SK-N-SH treated with all-trans-retinoic acid at 6 μM for 48 hours (cell line): ENCODE results near the gene DSTYK.

ENCODE experiments used
- ATAC-seq: fragments of 200-7000 bp; cut with Tn5 transposase; 3 replicates; pipeline ENCODE4 v1.9.1; 2020; ENCODE audit warnings: mild to moderate bottlenecking, moderate library complexity
- ARNTL ChIP-seq: fragments of 450-650 bp; formaldehyde crosslinking; IDR thresholded peaks from 2 replicates; pipeline ENCODE4 v1.5.0; 2020; ENCODE audit warnings: low read depth, mild to moderate bottlenecking, moderate library complexity, borderline replicate concordance
- BACH2 ChIP-seq: fragments of 250-450 bp; sonication (Bioruptor Pico); IDR thresholded peaks from 2 replicates; pipeline ENCODE4 v1.9.0; 2021; ENCODE audit warnings: mild to moderate bottlenecking, borderline replicate concordance
- CSDC2 ChIP-seq: fragments of 250-450 bp; sonication (Bioruptor Pico); IDR thresholded peaks from 2 replicates; pipeline ENCODE4 v1.5.0; 2020; ENCODE audit warnings: mild to moderate bottlenecking, moderate library complexity
- ESRRG ChIP-seq: fragments of 250-450 bp; sonication (Bioruptor Pico); IDR thresholded peaks from 2 replicates; pipeline ENCODE4 v1.6.1; 2021; ENCODE audit warnings: mild to moderate bottlenecking
- GLIS3 ChIP-seq: fragments of 250-450 bp; sonication (Bioruptor Pico); IDR thresholded peaks from 2 replicates; pipeline ENCODE4 v1.5.0; 2020; ENCODE audit warnings: mild to moderate bottlenecking, moderate library complexity
- ISL1 ChIP-seq: fragments of 250-450 bp; sonication (Bioruptor Pico); IDR thresholded peaks from 2 replicates; pipeline ENCODE4 v2.1.2; 2022; ENCODE audit warnings: mild to moderate bottlenecking, moderate library complexity
- OSR1 ChIP-seq: fragments of 250-450 bp; sonication (Bioruptor Pico); IDR thresholded peaks from 2 replicates; pipeline ENCODE4 v1.8.0; 2022; ENCODE audit warnings: moderate library complexity, mild to moderate bottlenecking, inconsistent platforms
- PPARA ChIP-seq: fragments of 250-450 bp; sonication (Bioruptor Pico); IDR thresholded peaks from 2 replicates; pipeline ENCODE4 v1.5.0; 2020; ENCODE audit warnings: mild to moderate bottlenecking, borderline replicate concordance
- RARB ChIP-seq: fragments of 250-450 bp; sonication (Bioruptor Pico); IDR thresholded peaks from 2 replicates; pipeline ENCODE4 v1.8.0; 2021; ENCODE audit warnings: mild to moderate bottlenecking, moderate library complexity
- SNAI2 ChIP-seq: fragments of 250-450 bp; sonication (Bioruptor Pico); IDR thresholded peaks from 2 replicates; pipeline ENCODE4 v1.5.0; 2020; ENCODE audit warnings: mild to moderate bottlenecking, moderate library complexity
- TCF4 ChIP-seq: fragments of 250-450 bp; sonication (Bioruptor Pico); IDR thresholded peaks from 2 replicates; pipeline ENCODE4 v1.8.0; 2021; ENCODE audit warnings: mild to moderate bottlenecking, moderate library complexity, borderline replicate concordance
- TOX ChIP-seq: fragments of 250-450 bp; sonication (Bioruptor Pico); IDR thresholded peaks from 2 replicates; pipeline ENCODE4 v1.8.0; 2021; ENCODE audit warnings: mild to moderate bottlenecking, moderate library complexity, borderline replicate concordance
- ZC3H10 ChIP-seq: fragments of 250-450 bp; sonication (Bioruptor Pico); IDR thresholded peaks from 2 replicates; pipeline ENCODE4 v1.5.1; 2021; ENCODE audit warnings: mild to moderate bottlenecking, moderate library complexity
- ZNF565 ChIP-seq: fragments of 450-650 bp; formaldehyde crosslinking; conservative IDR thresholded peaks from 2 replicates; pipeline ENCODE4 v1.5.0; 2020; ENCODE audit warnings: low read depth, mild to moderate bottlenecking, moderate library complexity
- ZNF70 ChIP-seq: fragments of 450-650 bp; formaldehyde crosslinking; IDR thresholded peaks from 2 replicates; pipeline ENCODE4 v1.5.0; 2020; ENCODE audit warnings: mild to moderate bottlenecking, moderate library complexity
- ZNF8 ChIP-seq: fragments of 450-650 bp; formaldehyde crosslinking; IDR thresholded peaks from 2 replicates; pipeline ENCODE4 v1.5.0; 2020; ENCODE audit warnings: mild to moderate bottlenecking, moderate library complexity
- TF ChIP-seq, protein P1 (sequence below): fragments of 250-450 bp; sonication (Bioruptor Pico); IDR thresholded peaks from 2 replicates; pipeline ENCODE4 v1.8.0; 2021; ENCODE audit warnings: low read depth, mild to moderate bottlenecking, moderate library complexity, borderline replicate concordance
- TF ChIP-seq, protein P2 (sequence below): fragments of 250-450 bp; sonication (Bioruptor Pico); IDR thresholded peaks from 2 replicates; pipeline ENCODE4 v1.8.0; 2020; ENCODE audit warnings: mild to moderate bottlenecking, moderate library complexity, borderline replicate concordance
- TF ChIP-seq, protein P3 (sequence below): fragments of 250-450 bp; sonication (Bioruptor Pico); IDR thresholded peaks from 2 replicates; pipeline ENCODE4 v1.5.1; 2021; ENCODE audit warnings: mild to moderate bottlenecking, moderate library complexity

DSTYK gene

DNA sequence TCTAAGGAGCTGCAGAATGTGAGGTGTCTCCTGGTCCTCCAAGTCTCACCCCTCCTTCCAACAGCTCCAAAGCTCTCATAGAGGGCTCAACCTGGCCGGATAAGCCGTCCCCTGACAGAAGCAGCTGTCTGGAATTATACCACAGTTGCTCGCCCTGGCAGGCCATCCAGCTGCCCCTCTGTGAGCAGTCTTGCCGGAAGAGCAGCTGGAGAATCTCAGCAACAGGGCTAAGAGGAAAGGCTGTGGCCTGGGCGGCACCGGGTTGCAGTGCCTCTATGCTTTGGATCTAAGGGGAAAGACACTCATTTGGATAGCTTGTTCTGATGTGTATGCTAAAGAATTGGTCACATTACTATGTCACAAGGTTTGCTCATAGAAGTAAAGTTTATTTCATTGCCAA is 28.6 kb upstream of the DSTYK start:
- no peak for ATAC-seq

DNA sequence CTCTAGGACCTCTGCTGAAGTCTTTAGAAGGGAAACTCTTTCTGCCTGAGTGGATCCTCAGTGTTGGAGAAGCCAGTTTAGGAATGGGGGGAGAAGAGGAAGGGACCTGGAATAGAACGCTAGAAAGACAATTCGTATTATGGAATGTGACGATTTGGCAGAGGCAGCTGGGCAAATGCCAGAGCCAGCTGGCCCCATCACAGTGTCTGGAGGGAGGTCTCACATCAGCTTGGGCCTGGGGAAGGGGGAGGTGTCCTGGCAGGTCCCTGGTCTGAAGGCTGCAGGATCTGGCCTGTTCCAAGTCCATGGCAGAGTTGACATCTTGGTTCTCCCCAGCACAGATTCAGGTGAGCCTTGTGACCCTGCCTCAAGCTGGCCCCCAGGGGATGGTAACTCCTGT is 27.6 kb upstream of the DSTYK start:
- TF ChIP-seq PPARA (CRISPR knock-in tag), result no peak
- TF ChIP-seq, protein P1, sequence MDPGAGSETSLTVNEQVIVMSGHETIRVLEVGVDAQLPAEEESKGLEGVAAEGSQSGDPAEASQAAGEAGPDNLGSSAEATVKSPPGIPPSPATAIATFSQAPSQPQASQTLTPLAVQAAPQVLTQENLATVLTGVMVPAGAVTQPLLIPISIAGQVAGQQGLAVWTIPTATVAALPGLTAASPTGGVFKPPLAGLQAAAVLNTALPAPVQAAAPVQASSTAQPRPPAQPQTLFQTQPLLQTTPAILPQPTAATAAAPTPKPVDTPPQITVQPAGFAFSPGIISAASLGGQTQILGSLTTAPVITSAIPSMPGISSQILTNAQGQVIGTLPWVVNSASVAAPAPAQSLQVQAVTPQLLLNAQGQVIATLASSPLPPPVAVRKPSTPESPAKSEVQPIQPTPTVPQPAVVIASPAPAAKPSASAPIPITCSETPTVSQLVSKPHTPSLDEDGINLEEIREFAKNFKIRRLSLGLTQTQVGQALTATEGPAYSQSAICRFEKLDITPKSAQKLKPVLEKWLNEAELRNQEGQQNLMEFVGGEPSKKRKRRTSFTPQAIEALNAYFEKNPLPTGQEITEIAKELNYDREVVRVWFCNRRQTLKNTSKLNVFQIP (CRISPR knock-in tag), result no peak
- TF ChIP-seq ZNF70, result no peak
- TF ChIP-seq ARNTL, result no peak
- ATAC-seq, result no peak

More for the DNA sequence above, 28.6 kb upstream of the DSTYK start:
- TF ChIP-seq GLIS3 (no peak), SNAI2 (CRISPR knock-in tag) (no peak), TOX (CRISPR knock-in tag) (no peak), ZNF8 (CRISPR knock-in tag) (no peak), ZNF565 (CRISPR knock-in tag) (no peak)
- TF ChIP-seq, protein P1 (CRISPR knock-in tag), result no peak

DNA sequence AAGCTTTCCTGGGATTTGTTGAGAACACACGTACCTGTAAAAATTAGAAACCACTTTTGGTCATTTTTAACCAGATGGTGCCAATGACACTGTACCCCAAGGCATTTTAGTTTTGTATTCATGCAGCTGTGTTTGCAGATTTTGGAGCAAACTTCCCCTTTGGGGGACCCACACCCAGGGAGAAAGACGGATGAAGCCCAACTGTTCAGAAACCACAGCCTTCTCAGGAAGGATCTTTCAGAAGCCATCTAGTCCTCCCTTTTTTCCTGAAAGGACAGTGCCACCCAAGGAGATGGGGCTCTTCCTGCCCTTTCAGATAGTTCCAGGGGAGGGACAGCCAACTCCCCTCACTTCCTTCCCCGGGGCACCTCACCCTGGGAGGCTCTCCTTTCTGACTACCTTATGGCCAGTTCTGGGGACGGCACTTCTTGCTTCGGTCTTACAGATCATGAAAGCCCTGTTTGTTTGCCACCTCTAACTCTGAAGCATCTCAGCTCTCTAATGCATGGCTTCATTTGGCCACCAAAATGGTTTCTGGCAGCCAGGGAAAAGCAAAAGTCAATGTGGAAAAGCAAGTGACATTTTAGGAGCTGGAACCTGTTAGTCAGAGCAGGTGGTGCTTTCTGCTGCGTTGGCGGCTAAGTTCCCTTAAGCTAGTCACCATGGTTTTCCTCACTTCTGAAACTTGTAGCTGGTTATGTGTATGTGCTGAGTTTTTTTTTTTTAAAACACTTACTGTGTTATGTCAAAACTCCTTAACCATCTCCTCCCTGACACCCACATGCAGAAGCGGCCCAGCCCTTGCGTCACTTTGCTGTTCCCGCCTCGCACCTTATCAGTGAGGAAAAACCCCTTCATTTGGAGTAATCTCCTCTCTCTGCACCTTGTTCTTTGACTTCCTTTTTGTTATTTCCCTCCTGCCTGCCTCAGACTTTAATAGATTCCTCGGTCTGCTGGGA is 26.3 kb upstream of the DSTYK start:
- no peak for ATAC-seq
- TF ChIP-seq, protein P2, sequence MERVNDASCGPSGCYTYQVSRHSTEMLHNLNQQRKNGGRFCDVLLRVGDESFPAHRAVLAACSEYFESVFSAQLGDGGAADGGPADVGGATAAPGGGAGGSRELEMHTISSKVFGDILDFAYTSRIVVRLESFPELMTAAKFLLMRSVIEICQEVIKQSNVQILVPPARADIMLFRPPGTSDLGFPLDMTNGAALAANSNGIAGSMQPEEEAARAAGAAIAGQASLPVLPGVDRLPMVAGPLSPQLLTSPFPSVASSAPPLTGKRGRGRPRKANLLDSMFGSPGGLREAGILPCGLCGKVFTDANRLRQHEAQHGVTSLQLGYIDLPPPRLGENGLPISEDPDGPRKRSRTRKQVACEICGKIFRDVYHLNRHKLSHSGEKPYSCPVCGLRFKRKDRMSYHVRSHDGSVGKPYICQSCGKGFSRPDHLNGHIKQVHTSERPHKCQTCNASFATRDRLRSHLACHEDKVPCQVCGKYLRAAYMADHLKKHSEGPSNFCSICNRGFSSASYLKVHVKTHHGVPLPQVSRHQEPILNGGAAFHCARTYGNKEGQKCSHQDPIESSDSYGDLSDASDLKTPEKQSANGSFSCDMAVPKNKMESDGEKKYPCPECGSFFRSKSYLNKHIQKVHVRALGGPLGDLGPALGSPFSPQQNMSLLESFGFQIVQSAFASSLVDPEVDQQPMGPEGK (CRISPR knock-in tag), result no peak
- TF ChIP-seq PPARA (CRISPR knock-in tag) (no peak), OSR1 (CRISPR knock-in tag) (no peak), ISL1 (CRISPR knock-in tag) (no peak), ARNTL (no peak), SNAI2 (CRISPR knock-in tag) (no peak), RARB (CRISPR knock-in tag) (no peak), BACH2 (CRISPR knock-in tag) (no peak)
- TF ChIP-seq, protein P3, sequence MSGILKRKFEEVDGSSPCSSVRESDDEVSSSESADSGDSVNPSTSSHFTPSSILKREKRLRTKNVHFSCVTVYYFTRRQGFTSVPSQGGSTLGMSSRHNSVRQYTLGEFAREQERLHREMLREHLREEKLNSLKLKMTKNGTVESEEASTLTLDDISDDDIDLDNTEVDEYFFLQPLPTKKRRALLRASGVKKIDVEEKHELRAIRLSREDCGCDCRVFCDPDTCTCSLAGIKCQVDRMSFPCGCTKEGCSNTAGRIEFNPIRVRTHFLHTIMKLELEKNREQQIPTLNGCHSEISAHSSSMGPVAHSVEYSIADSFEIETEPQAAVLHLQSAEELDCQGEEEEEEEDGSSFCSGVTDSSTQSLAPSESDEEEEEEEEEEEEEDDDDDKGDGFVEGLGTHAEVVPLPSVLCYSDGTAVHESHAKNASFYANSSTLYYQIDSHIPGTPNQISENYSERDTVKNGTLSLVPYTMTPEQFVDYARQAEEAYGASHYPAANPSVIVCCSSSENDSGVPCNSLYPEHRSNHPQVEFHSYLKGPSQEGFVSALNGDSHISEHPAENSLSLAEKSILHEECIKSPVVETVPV (CRISPR knock-in tag), result no peak
- TF ChIP-seq, protein P1 (CRISPR knock-in tag), result no peak

DNA sequence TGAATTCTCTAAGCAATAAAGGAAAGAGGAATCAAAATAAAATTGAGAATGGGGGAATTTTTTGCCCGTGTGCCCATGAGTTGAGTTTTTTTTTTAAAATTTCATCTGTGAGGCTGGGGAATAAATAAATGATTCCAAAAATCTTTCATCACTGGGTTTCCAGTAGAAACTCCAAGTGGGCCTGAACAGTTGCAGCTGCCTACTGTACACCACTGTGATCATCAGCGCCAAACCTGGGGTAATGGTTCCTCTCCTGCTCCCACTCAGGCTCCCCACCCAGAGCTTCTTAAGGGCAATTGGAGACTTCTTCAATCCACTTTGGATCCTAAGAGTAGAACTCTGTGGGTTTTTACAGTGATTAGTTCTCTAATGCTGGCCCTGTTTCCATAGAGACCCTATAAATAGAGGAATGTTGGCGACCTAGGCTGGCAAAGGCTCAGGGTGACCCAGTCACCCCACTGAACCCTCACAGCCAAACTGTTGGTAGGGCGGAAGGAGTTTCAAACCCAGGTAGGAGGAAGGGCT is 25.5 kb upstream of the DSTYK start:
- no peak for ATAC-seq
- TF ChIP-seq GLIS3 (no peak), TOX (CRISPR knock-in tag) (no peak), ISL1 (CRISPR knock-in tag) (no peak), ZNF565 (CRISPR knock-in tag) (no peak), ESRRG (no peak), CSDC2 (CRISPR knock-in tag) (no peak), ZNF8 (CRISPR knock-in tag) (no peak), RARB (CRISPR knock-in tag) (no peak), ZC3H10 (CRISPR knock-in tag) (no peak), PPARA (CRISPR knock-in tag) (no peak), TCF4 (CRISPR knock-in tag) (no peak)
- TF ChIP-seq, protein P2 (CRISPR knock-in tag), result no peak
- TF ChIP-seq, protein P3 (CRISPR knock-in tag), result no peak
- TF ChIP-seq, protein P1 (CRISPR knock-in tag), result no peak
